Lung (tissue), 16 donors: ENCODE measurements around the gene TERF2IP. TPM values are rescaled to one million over a fixed set of nuclear protein-coding genes. Genes with fewer than 3 reads are reported as not detected.
A peak's percentile ranks its signal among the peaks of the same experiment; 100 is the strongest.

Source experiments
- ATAC-seq: fragments of 200-7000 bp; cut with Tn5 transposase; one replicate; pipeline ENCODE4 v1.9.1; 2020; ENCODE audit warnings: moderate number of reproducible peaks; ENCODE audit not compliant: insufficient read depth, low FRiP score
- DNase-seq, 3 donors: peaks; one replicate each; pipeline ENCODE4 v3.0.0-alpha.2; 2013 to 2017
- H3K27ac ChIP-seq, 2 donors: one replicate each; pipeline ENCODE4 v1.5.1; 2013; ENCODE audit warnings: mild to moderate bottlenecking in 2 of 2, moderate library complexity in 2 of 2, control low read depth in 1 of 2, inconsistent platforms in 1 of 2, low read depth in 1 of 2, low read length in 1 of 2
- H3K27me3 ChIP-seq, 3 donors: one replicate each; pipeline ENCODE4 v1.5.1; 2013; ENCODE audit warnings: low read length in 2 of 3; ENCODE audit not compliant: control insufficient read depth in 3 of 3, insufficient read depth in 3 of 3
- H3K36me3 ChIP-seq, 4 donors: one replicate each; pipeline ENCODE4 v1.5.1; 2013; ENCODE audit warnings: low read length in 4 of 4, mild to moderate bottlenecking in 1 of 4, moderate library complexity in 1 of 4; ENCODE audit not compliant: control insufficient read depth in 4 of 4, insufficient read depth in 4 of 4
- H3K4me1 ChIP-seq, 5 donors: one replicate each; pipeline ENCODE4 v1.5.1; 2013; ENCODE audit warnings: low read length in 5 of 5, mild to moderate bottlenecking in 2 of 5, moderate library complexity in 1 of 5; ENCODE audit not compliant: control insufficient read depth in 5 of 5, insufficient read depth in 5 of 5
- H3K4me3 ChIP-seq: one replicate; pipeline ENCODE4 v1.5.1; 2013; ENCODE audit warnings: mild to moderate bottlenecking, control low read depth, moderate library complexity
- H3K9ac ChIP-seq, 2 donors: one replicate each; pipeline ENCODE4 v1.5.1; 2013; ENCODE audit warnings: low read length in 2 of 2, control low read depth in 1 of 2; ENCODE audit not compliant: insufficient read depth in 1 of 2
- H3K9me3 ChIP-seq, 4 donors: one replicate each; pipeline ENCODE4 v1.5.1; 2013; ENCODE audit warnings: low read length in 3 of 4, mild to moderate bottlenecking in 1 of 4, moderate library complexity in 1 of 4; ENCODE audit not compliant: control insufficient read depth in 4 of 4, insufficient read depth in 3 of 4
- WGBS, 2 donors: extraction: QIAGEN DNeasy Blood & Tissue Kit; methylation state at CpG; one replicate each; pipeline ENCODE4 v1.1.7; 2013; 5-methylcytosine and 5-hydroxymethylcytosine counted together
- long read RNA-seq, 5 donors: transcript quantifications; one replicate each; lab custom pipeline, GENCODE V29; 2026
- polyA plus RNA-seq, 2 donors: library from polyadenylated mRNA; stranded (reverse); fragments of 200-250 nt; gene quantifications; one replicate each; pipeline ENCODE4 v1.2.1, GENCODE V29; 2013
- total RNA-seq, 2 donors: library from RNA; depleted of rRNA in 1 of 2; stranded (reverse); fragments of >200 nt in 1 of 2; gene quantifications; one replicate each; pipeline ENCODE4 v1.2.1, GENCODE V29; 2014 to 2021
- TF ChIP-seq, protein P1 (sequence below): IDR thresholded peaks from 2 replicates; pipeline ENCODE4 v1.5.1; 2012; ENCODE audit warnings: mild to moderate bottlenecking; ENCODE audit errors: control extremely low read depth, extremely low read depth
- donor health status: control.
- donor health status: control.
- donor health status: Bipolar disorder and iron deficiency.
- donor health status: healthy.
- donor health status: DM: yes; HTN: yes; CAD: no.

Gene TERF2IP, protein sequence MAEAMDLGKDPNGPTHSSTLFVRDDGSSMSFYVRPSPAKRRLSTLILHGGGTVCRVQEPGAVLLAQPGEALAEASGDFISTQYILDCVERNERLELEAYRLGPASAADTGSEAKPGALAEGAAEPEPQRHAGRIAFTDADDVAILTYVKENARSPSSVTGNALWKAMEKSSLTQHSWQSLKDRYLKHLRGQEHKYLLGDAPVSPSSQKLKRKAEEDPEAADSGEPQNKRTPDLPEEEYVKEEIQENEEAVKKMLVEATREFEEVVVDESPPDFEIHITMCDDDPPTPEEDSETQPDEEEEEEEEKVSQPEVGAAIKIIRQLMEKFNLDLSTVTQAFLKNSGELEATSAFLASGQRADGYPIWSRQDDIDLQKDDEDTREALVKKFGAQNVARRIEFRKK
- total RNA-seq: 10 to 100 TPM; 51.8 to 73.8 TPM
- 10 to 100 TPM; 47.7 to 51.3 TPM for polyA plus RNA-seq
- long read RNA-seq, donor 1, transcript TERF2IP-201 (3 exons, 2,118 nt): major isoform, 72 of 78 reads
- long read RNA-seq, donor 1, partial matches to known transcripts: 6 of 78 reads
- long read RNA-seq, donor 1, other reads (novel, unspliced or antisense): 0 of 78 reads
- long read RNA-seq, donor 2, transcript TERF2IP-201 (3 exons, 2,118 nt): major isoform, 25 of 25 reads
- long read RNA-seq, donor 2, partial matches to known transcripts: 0 of 25 reads
- long read RNA-seq, donor 2, other reads (novel, unspliced or antisense): 0 of 25 reads
- long read RNA-seq, donor 3, transcript TERF2IP-201 (3 exons, 2,118 nt): major isoform, 37 of 66 reads
- long read RNA-seq, donor 3, partial matches to known transcripts: 29 of 66 reads
- long read RNA-seq, donor 3, other reads (novel, unspliced or antisense): 0 of 66 reads
- long read RNA-seq, donor 4, transcript TERF2IP-201 (3 exons, 2,118 nt): major isoform, 29 of 62 reads
- long read RNA-seq, donor 4, partial matches to known transcripts: 33 of 62 reads
- long read RNA-seq, donor 4, other reads (novel, unspliced or antisense): 0 of 62 reads
- long read RNA-seq, donor 5, transcript TERF2IP-201 (3 exons, 2,118 nt): major isoform, 67 of 78 reads
- long read RNA-seq, donor 5, partial matches to known transcripts: 10 of 78 reads
- long read RNA-seq, donor 5, other reads (novel, unspliced or antisense): 0 of 78 reads

GRCh38 chr16:75647492-75648264 is at the start of gene TERF2IP, which contains the start of gene KARS1:
TERF2IP (plus strand) TSS chr16:75647773; CDS start chr16:75647883, 110 bp downstream.
KARS1 (minus strand) TSS chr16:75647665; CDS start chr16:75647639, 26 bp downstream.
- TF ChIP-seq, protein P1, sequence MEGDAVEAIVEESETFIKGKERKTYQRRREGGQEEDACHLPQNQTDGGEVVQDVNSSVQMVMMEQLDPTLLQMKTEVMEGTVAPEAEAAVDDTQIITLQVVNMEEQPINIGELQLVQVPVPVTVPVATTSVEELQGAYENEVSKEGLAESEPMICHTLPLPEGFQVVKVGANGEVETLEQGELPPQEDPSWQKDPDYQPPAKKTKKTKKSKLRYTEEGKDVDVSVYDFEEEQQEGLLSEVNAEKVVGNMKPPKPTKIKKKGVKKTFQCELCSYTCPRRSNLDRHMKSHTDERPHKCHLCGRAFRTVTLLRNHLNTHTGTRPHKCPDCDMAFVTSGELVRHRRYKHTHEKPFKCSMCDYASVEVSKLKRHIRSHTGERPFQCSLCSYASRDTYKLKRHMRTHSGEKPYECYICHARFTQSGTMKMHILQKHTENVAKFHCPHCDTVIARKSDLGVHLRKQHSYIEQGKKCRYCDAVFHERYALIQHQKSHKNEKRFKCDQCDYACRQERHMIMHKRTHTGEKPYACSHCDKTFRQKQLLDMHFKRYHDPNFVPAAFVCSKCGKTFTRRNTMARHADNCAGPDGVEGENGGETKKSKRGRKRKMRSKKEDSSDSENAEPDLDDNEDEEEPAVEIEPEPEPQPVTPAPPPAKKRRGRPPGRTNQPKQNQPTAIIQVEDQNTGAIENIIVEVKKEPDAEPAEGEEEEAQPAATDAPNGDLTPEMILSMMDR: no peak
- H3K4me1 ChIP-seq: peaks cover 0 to 21% (median 12%) of the 10 kb centered on the region in 5 donors
- 0% methylated on average over 71 to 76 of the region's 76 CpGs for WGBS, 2 donors
- H3K27me3 ChIP-seq: no peaks in the 10 kb centered on the region
- H3K9me3 ChIP-seq: peaks cover 0 to 1% (median 0%) of the 10 kb centered on the region in 4 donors
- DNase-seq (peak; percentile 94 to 98 (median 95)), ATAC-seq (peak; percentile 96)
- H3K36me3 ChIP-seq: peaks cover 0 to 15% (median 9%) of the 10 kb centered on the region in 4 donors
- H3K4me3 ChIP-seq: peak within 1 kb of the TSS; percentile 96
- H3K9ac ChIP-seq: peak within 1 kb of the TSS; percentile 97
- H3K27ac ChIP-seq: peak within 1 kb of the TSS; percentile 83 to 99

GRCh38 chr16:75599452-75600277 is 47.9 kb upstream of the TERF2IP start:
- no peak overlapping the region for H3K4me3 ChIP-seq
- DNase-seq: no peak
- 90 to 96% methylated on average over 6 of the region's 6 CpGs for WGBS, 2 donors
- H3K27ac ChIP-seq: no peak overlapping the region
- H3K4me1 ChIP-seq: no peaks in the 10 kb centered on the region
- no peaks in the 10 kb centered on the region for H3K27me3 ChIP-seq
- peaks cover 0 to 7% (median 3%) of the 10 kb centered on the region in 4 donors for H3K9me3 ChIP-seq
- ATAC-seq: no peak
- TF ChIP-seq, protein P1: no peak
- no peak overlapping the region for H3K9ac ChIP-seq
- peaks cover 30 to 38% (median 33%) of the 10 kb centered on the region in 4 donors for H3K36me3 ChIP-seq

- Histone ChIP-seq H3K4me1 (no peaks in the 10 kb centered on the region), H3K9me3 (peaks cover 0 to 4% (median 1%) of the 10 kb centered on the region in 4 donors), H3K9ac (no peak overlapping the region), H3K36me3 (peaks cover 33 to 40% (median 38%) of the 10 kb centered on the region in 4 donors), H3K27ac (no peak overlapping the region), H3K27me3 (no peaks in the 10 kb centered on the region), H3K4me3 (no peak overlapping the region)
- no peak for ATAC-seq
- TF ChIP-seq, protein P1: no peak
- 89 to 92% methylated on average over 4 of the region's 4 CpGs for WGBS, 2 donors
- no peak for DNase-seq
These were observed 44.3 kb upstream of the TERF2IP start for GRCh38 chr16:75603241-75603640.
